ENCODE results near the gene SUPT20HL2.

- no peak for TF ChIP-seq REST (IDR thresholded peaks at IDR 0.05; ENCODE audit: insufficient replicate concordance, low read depth)
- TF ChIP-seq CTCF (IDR thresholded peaks at IDR 0.05; ENCODE audit: insufficient read depth, low read length), result no peak
These were observed 36.5 kb downstream of the SUPT20HL2 start for GRCh38 chrX:24277405-24277804.
